ENCODE data around the gene GPI.

GPI gene

GRCh38 chr19:34405892-34406660 lies 41.1 kb downstream of the GPI start:
- no peak for DNase-seq

- no peak for DNase-seq
Measured at GRCh38 chr19:34408411-34408810, 43.4 kb downstream of the GPI start.

- DNase-seq = no peak
Measured at GRCh38 chr19:34409189-34410164, 44.5 kb downstream of the GPI start.

- DNase-seq = no peak
Measured at GRCh38 chr19:34411216-34411615, 46.2 kb downstream of the GPI start.

- DNase-seq = no peak
Measured at GRCh38 chr19:34416021-34416545, 51.1 kb downstream of the GPI start.

- DNase-seq = no peak
Measured at GRCh38 chr19:34418300-34418699, 53.3 kb downstream of the GPI start.

- DNase-seq = no peak
Measured at GRCh38 chr19:34426096-34426661, 61.2 kb downstream of the GPI start.

- no peak for DNase-seq
Measured at GRCh38 chr19:34428549-34429285, 63.7 kb downstream of the GPI start.

GRCh38 chr19:34429553-34429952 lies 64.6 kb downstream of the GPI start:
- DNase-seq = no peak

- DNase-seq = peak in 1 of 2 experiments; percentile 16
Measured at GRCh38 chr19:34430738-34431625, 66.0 kb downstream of the GPI start.

GRCh38 chr19:34431681-34432402 lies 66.8 kb downstream of the GPI start:
- no peak for DNase-seq

- no peak for DNase-seq
Measured at GRCh38 chr19:34432797-34433196, 67.8 kb downstream of the GPI start.

- no peak for DNase-seq
Measured at GRCh38 chr19:34436716-34437115, 71.7 kb downstream of the GPI start.

GRCh38 chr19:34448191-34448590 lies 83.2 kb downstream of the GPI start:
- no peak for DNase-seq
